Esophagus muscularis mucosa (tissue), 4 donors: ENCODE measurements around the gene PRKRIP1. TPM values are rescaled to one million over a fixed set of nuclear protein-coding genes. Genes with fewer than 3 reads are reported as not detected.

ENCODE experiments used
- DNase-seq: peaks from one replicate; pipeline ENCODE4 v3.0.0-alpha.2; 2017; ENCODE audit errors: extremely low spot score
- H3K27ac ChIP-seq, 4 donors: fragments of 200-600 bp; sonication (generic); replicated peaks in 1 of 4; 1 replicate in 3 of 4; 2 replicates in 1 of 4; pipeline ENCODE4 v1.5.1; 2016 to 2019; ENCODE audit warnings: mild to moderate bottlenecking in 1 of 4
- H3K27me3 ChIP-seq, 4 donors: fragments of 200-600 bp; sonication (generic); one replicate each; pipeline versions ENCODE4 v1.5.1 to v1.6.0; 2016 to 2019
- H3K36me3 ChIP-seq, 4 donors: fragments of 200-600 bp; sonication (generic); one replicate each; pipeline ENCODE4 v1.5.1; 2016 to 2019
- H3K4me1 ChIP-seq, 4 donors: fragments of 200-600 bp; sonication (generic); one replicate each; pipeline ENCODE4 v1.5.1; 2016 to 2019
- H3K4me3 ChIP-seq, 4 donors: fragments of 200-600 bp; sonication (generic); 1 replicate in 2 of 4; 2 replicates in 2 of 4; pipeline ENCODE4 v1.5.1; 2016 to 2019; ENCODE audit warnings: mild to moderate bottlenecking in 4 of 4, moderate library complexity in 1 of 4
- H3K9me3 ChIP-seq, 4 donors: fragments of 200-600 bp; sonication (generic); 1 replicate in 3 of 4; 2 replicates in 1 of 4; pipeline ENCODE4 v1.5.1; 2016 to 2019
- CTCF ChIP-seq, 3 experiments: fragments of 200-600 bp in 2 of 3; fragments of 450-650 bp in 1 of 3; sonication (generic) in 2 of 3; IDR thresholded peaks; one replicate each; pipeline ENCODE4 v1.5.1; 2017 to 2019; ENCODE audit warnings: antibody characterized with exemption in 3 of 3, mild to moderate bottlenecking in 2 of 3, moderate library complexity in 1 of 3
- EP300 ChIP-seq: sonication (generic); formaldehyde crosslinking; IDR thresholded peaks from one replicate; pipeline ENCODE4 v1.6.1; 2017; ENCODE audit warnings: antibody characterized with exemption
- POLR2A ChIP-seq: fragments of 450-650 bp; IDR thresholded peaks from one replicate; pipeline ENCODE4 v1.6.1; 2017; ENCODE audit warnings: antibody characterized with exemption, moderate library complexity, mild to moderate bottlenecking, low read depth
- POLR2AphosphoS5 ChIP-seq, 2 donors: sonication (generic); formaldehyde crosslinking; IDR thresholded peaks; one replicate each; pipeline ENCODE4 v1.6.1; 2017; ENCODE audit warnings: antibody characterized with exemption in 2 of 2
- WGBS: methylation state at CpG from one replicate; pipeline ENCODE4 v1.1.5; 2018; 5-methylcytosine and 5-hydroxymethylcytosine counted together
- intact Hi-C: fragments of 100-400 bp; cut with DNase I; formaldehyde crosslinking; loops from one replicate; pipeline ENCODE4 v1.15.1; 2023
- total RNA-seq, 4 donors: library from RNA; depleted of rRNA; stranded (reverse); fragments of >200 nt; gene quantifications; one replicate each; pipeline versions ENCODE4 v1.1.0 to v1.2.1, GENCODE V29; 2016

Gene PRKRIP1
- total RNA-seq, 4 donors from 2014 or later = 14.7 to 21.6 (median 19.2) TPM

- H3K27me3 ChIP-seq = no peaks in the 10 kb centered on the region
- no peak for TF ChIP-seq POLR2A
- TF ChIP-seq POLR2AphosphoS5 (IDR thresholded peaks at IDR 0.05) = no peak
- TF ChIP-seq CTCF (IDR thresholded peaks at IDR 0.05) = no peak
- no peak for TF ChIP-seq EP300
- intact Hi-C loops = no loop called here
- peaks cover 0 to 12% (median 3%) of the 10 kb centered on the region in 4 donors for H3K36me3 ChIP-seq
- peak overlapping the region; percentile 82 to 90 (median 87) for H3K4me3 ChIP-seq
- no peaks in the 10 kb centered on the region for H3K9me3 ChIP-seq
- 50% methylated on average over 20 of the region's 27 CpGs for WGBS
- no peak for DNase-seq
- H3K4me1 ChIP-seq = peaks cover 14 to 34% (median 30%) of the 10 kb centered on the region in 4 donors
- peak overlapping the region; percentile 42 to 74 (median 68) for H3K27ac ChIP-seq
Measured at GRCh38 chr7:102432442-102433218, 36.5 kb downstream of the PRKRIP1 start.

- Histone ChIP-seq H3K4me3 (peak within 1 kb of the TSS; percentile 82 to 90 (median 87)), H3K4me1 (peaks cover 14 to 34% (median 30%) of the 10 kb centered on the region in 4 donors), H3K27me3 (no peaks in the 10 kb centered on the region), H3K9me3 (no peaks in the 10 kb centered on the region), H3K27ac (peak within 1 kb of the TSS; percentile 42 to 74 (median 68)), H3K36me3 (peaks cover 0 to 8% (median 2%) of the 10 kb centered on the region in 4 donors)
- WGBS = 0% methylated on average over 4 of the region's 90 CpGs
- intact Hi-C loops = no loop called here
- peak in 1 of 2 donors; percentile 41 for TF ChIP-seq POLR2AphosphoS5 (IDR thresholded peaks at IDR 0.05)
- TF ChIP-seq EP300 = no peak
- DNase-seq = no peak
Measured at GRCh38 chr7:102433219-102434038, 37.3 kb downstream of the PRKRIP1 start, which contains the start of gene ORAI2. Gene ORAI2 (plus strand): TSS chr7:102433575. CDS start chr7:102438957, 5,382 bp downstream.

- Histone ChIP-seq H3K4me1 (peaks cover 14 to 34% (median 30%) of the 10 kb centered on the region in 4 donors), H3K4me3 (peak overlapping the region; percentile 82 to 90 (median 87)), H3K9me3 (no peaks in the 10 kb centered on the region), H3K27me3 (no peaks in the 10 kb centered on the region), H3K27ac (peak overlapping the region in 3 of 4 donors; percentile 68 to 74 (median 69)), H3K36me3 (peaks cover 0 to 8% (median 4%) of the 10 kb centered on the region in 4 donors)
- intact Hi-C loops = no loop called here
- TF ChIP-seq POLR2A (no peak), EP300 (no peak), POLR2AphosphoS5 (IDR thresholded peaks at IDR 0.05) (no peak), CTCF (IDR thresholded peaks at IDR 0.05) (no peak)
- DNase-seq = no peak
- 11% methylated on average over 6 of the region's 9 CpGs for WGBS
Measured at GRCh38 chr7:102434039-102434486, 37.9 kb downstream of the PRKRIP1 start.

GRCh38 chr7:102436118-102436517, 40.0 kb downstream of the PRKRIP1 start:
- TF ChIP-seq EP300 (no peak), POLR2AphosphoS5 (IDR thresholded peaks at IDR 0.05) (no peak), POLR2A (no peak), CTCF (IDR thresholded peaks at IDR 0.05) (no peak)
- H3K4me1 ChIP-seq = peaks cover 23 to 40% (median 36%) of the 10 kb centered on the region in 4 donors
- H3K27ac ChIP-seq = no peak overlapping the region
- H3K36me3 ChIP-seq = peaks cover 0 to 10% (median 4%) of the 10 kb centered on the region in 4 donors
- 91% methylated on average over 10 of the region's 10 CpGs for WGBS
- no peaks in the 10 kb centered on the region for H3K9me3 ChIP-seq
- H3K4me3 ChIP-seq = no peak overlapping the region
- DNase-seq = no peak
- intact Hi-C loops = no loop called here
- no peaks in the 10 kb centered on the region for H3K27me3 ChIP-seq
